ENCODE measurements around the gene SMAD6. TPM values are rescaled to one million over a fixed set of nuclear protein-coding genes. Genes with fewer than 3 reads are reported as not detected.

Gene SMAD6
- total and polyA plus RNA-seq, 10 of the 15 experiments (the other 5 are each of a cell fraction or from before 2014, with no cell fraction given) = under 0.01 to 0.10 (median 0.03) TPM; not detected in 7

GRCh38 chr15:66799242-66799641 lies 97.2 kb downstream of the SMAD6 start (continued):
- no peak for TF ChIP-seq ZNF687 (IDR thresholded peaks at IDR 0.05)
- no peak for TF ChIP-seq ZBED1 (IDR thresholded peaks at IDR 0.05; ENCODE audit: borderline replicate concordance)
- TF ChIP-seq BCL3 (IDR thresholded peaks at IDR 0.05; ENCODE audit: borderline replicate concordance, insufficient read depth, low read depth, low read length, poor library complexity, severe bottlenecking) = no peak

DNA sequence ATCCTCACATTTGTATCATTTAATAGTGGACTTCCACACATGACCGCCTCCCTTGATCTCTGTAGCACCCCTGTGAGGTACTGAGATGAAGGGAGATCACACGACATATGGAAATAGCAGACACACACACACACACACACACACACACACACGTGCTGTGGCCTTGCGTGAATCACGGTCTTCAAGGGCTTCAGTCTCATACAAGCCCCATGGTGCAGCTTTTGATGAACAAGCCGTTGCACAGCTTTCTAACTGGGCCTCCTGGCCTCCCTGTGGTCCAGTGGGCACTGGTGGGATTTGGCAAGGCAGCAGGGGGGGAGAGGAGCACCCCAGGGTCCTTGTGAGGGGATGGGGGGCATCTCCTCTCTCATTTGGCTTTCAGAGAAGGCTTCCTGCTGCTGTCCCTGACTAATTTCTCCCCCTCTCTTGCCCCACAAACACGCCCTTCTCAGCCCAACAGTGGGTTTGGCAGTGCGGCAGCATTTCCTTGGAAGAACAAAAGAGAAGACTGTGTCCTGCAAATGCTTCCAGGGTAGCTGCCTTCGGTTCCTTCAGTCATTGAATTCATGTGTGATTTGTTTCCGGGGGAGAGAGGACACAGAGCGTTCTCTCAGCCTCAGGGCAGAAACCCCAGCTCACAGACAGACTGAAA lies 98.7 kb downstream of the SMAD6 start:
- no peak overlapping the region for H3K27ac ChIP-seq (ENCODE audit: control insufficient read depth, insufficient read depth)
- H3K9me3 ChIP-seq (replicated peaks; ENCODE audit: control insufficient read depth, insufficient read depth, low read length) = no peaks in the 10 kb centered on the region
- H3K36me3 ChIP-seq (ENCODE audit: control insufficient read depth in 2 of 2, insufficient read depth in 2 of 2, low read length in 1 of 2) = no peaks in the 10 kb centered on the region
- SMC1A ChIA-PET (ENCODE audit: uncharacterized antibody, unreplicated experiment) = no interaction called here
- H4K20me1 ChIP-seq (ENCODE audit: control insufficient read depth, insufficient read depth) = no peaks in the 10 kb centered on the region
- in situ Hi-C loops (cut with MboI) (no loop called here), intact Hi-C loops (cut with micrococcal nuclease; ENCODE audit: unreplicated experiment) (no loop called here)
- DNase-seq (ENCODE audit: low read depth, low spot score) (no peak), FAIRE-seq (no peak), ATAC-seq (no peak)
- H3K4me1 ChIP-seq (ENCODE audit: control insufficient read depth, insufficient read depth, low read length) = no peaks in the 10 kb centered on the region
- H3K4me3 ChIP-seq = no peak overlapping the region
- no peak overlapping the region for H3K4me2 ChIP-seq (ENCODE audit: control insufficient read depth, insufficient read depth)
- 49% methylated on average over 11 of the region's 11 CpGs for WGBS (ENCODE audit: insufficient coverage, insufficient replicate concordance, low lambda C conversion rate, missing lambda C conversion rate)
- POLR2A ChIA-PET = no interaction called here
- RAD21 ChIA-PET (ENCODE audit: unreplicated experiment) = no interaction called here
- H3K9ac ChIP-seq (ENCODE audit: control insufficient read depth, insufficient read depth, low read length) = no peak overlapping the region
- CTCF ChIA-PET = no interaction called here
- no peaks in the 10 kb centered on the region; a peak in 1 of 4 replicates for H3K27me3 ChIP-seq (replicated peaks in 1 of 2; ENCODE audit: control insufficient read depth in 2 of 2, insufficient read depth in 2 of 2, low read length in 1 of 2)
- H2AFZ ChIP-seq (ENCODE audit: control insufficient read depth, low read depth, low read length) = no peak overlapping the region
- BruUV-seq (replicated peaks) = no TSS peak
- H3K79me2 ChIP-seq (ENCODE audit: control insufficient read depth, insufficient read depth, low read length) = no peaks in the 10 kb centered on the region
- TF ChIP-seq TARDBP (IDR thresholded peaks at IDR 0.05; ENCODE audit: borderline replicate concordance) (no peak), KLF5 (IDR thresholded peaks at IDR 0.05; ENCODE audit: partially characterized antibody) (no peak), BRCA1 (IDR thresholded peaks at IDR 0.05; ENCODE audit: low read depth, low read length) (no peak), E4F1 (IDR thresholded peaks at IDR 0.05; ENCODE audit: borderline replicate concordance, partially characterized antibody) (no peak), LARP7 (IDR thresholded peaks at IDR 0.05) (no peak), ZNF217 (IDR thresholded peaks at IDR 0.05) (no peak)
- TF ChIP-seq, protein P1, sequence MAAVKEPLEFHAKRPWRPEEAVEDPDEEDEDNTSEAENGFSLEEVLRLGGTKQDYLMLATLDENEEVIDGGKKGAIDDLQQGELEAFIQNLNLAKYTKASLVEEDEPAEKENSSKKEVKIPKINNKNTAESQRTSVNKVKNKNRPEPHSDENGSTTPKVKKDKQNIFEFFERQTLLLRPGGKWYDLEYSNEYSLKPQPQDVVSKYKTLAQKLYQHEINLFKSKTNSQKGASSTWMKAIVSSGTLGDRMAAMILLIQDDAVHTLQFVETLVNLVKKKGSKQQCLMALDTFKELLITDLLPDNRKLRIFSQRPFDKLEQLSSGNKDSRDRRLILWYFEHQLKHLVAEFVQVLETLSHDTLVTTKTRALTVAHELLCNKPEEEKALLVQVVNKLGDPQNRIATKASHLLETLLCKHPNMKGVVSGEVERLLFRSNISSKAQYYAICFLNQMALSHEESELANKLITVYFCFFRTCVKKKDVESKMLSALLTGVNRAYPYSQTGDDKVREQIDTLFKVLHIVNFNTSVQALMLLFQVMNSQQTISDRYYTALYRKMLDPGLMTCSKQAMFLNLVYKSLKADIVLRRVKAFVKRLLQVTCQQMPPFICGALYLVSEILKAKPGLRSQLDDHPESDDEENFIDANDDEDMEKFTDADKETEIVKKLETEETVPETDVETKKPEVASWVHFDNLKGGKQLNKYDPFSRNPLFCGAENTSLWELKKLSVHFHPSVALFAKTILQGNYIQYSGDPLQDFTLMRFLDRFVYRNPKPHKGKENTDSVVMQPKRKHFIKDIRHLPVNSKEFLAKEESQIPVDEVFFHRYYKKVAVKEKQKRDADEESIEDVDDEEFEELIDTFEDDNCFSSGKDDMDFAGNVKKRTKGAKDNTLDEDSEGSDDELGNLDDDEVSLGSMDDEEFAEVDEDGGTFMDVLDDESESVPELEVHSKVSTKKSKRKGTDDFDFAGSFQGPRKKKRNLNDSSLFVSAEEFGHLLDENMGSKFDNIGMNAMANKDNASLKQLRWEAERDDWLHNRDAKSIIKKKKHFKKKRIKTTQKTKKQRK (IDR thresholded peaks at IDR 0.05; ENCODE audit: low read depth, low read length) = no peak

Measured in GM12878 (cell line).